Measurements from ENCODE around the gene PLA2G2F.

The PLA2G2F gene

GRCh38 chr1:20194757-20195461 is 55.8 kb downstream of the PLA2G2F start:
- peak; percentile 61 for TF ChIP-seq CTCF (IDR thresholded peaks at IDR 0.05; ENCODE audit: control insufficient read depth, extremely low read depth, insufficient read depth)
- DNase-seq (ENCODE audit: low read depth): no peak
- H3K4me3 ChIP-seq (ENCODE audit: low read depth, low read length): no peak overlapping the region

- DNase-seq (ENCODE audit: low read depth): no peak
- no peak overlapping the region for H3K4me3 ChIP-seq (ENCODE audit: low read depth, low read length)
- TF ChIP-seq CTCF (IDR thresholded peaks at IDR 0.05; ENCODE audit: control insufficient read depth, extremely low read depth, insufficient read depth): no peak
Observed at GRCh38 chr1:20195462-20195780, 56.3 kb downstream of the PLA2G2F start.

GRCh38 chr1:20197329-20197791 is 58.2 kb downstream of the PLA2G2F start:
- DNase-seq (ENCODE audit: low read depth): no peak
- H3K4me3 ChIP-seq (ENCODE audit: low read depth, low read length): no peak overlapping the region
- no peak for TF ChIP-seq CTCF (IDR thresholded peaks at IDR 0.05; ENCODE audit: control insufficient read depth, extremely low read depth, insufficient read depth)

GRCh38 chr1:20198296-20198695 is 59.2 kb downstream of the PLA2G2F start:
- TF ChIP-seq CTCF (IDR thresholded peaks at IDR 0.05; ENCODE audit: control insufficient read depth, extremely low read depth, insufficient read depth): no peak
- no peak overlapping the region for H3K4me3 ChIP-seq (ENCODE audit: low read depth, low read length)
- DNase-seq (ENCODE audit: low read depth): no peak

- H3K4me3 ChIP-seq (ENCODE audit: low read depth, low read length): no peak overlapping the region
- DNase-seq (ENCODE audit: low read depth): no peak
- no peak for TF ChIP-seq CTCF (IDR thresholded peaks at IDR 0.05; ENCODE audit: control insufficient read depth, extremely low read depth, insufficient read depth)
Observed at GRCh38 chr1:20198918-20199317, 59.8 kb downstream of the PLA2G2F start.

- TF ChIP-seq CTCF (IDR thresholded peaks at IDR 0.05; ENCODE audit: control insufficient read depth, extremely low read depth, insufficient read depth): no peak
- H3K4me3 ChIP-seq (ENCODE audit: low read depth, low read length): no peak overlapping the region
- DNase-seq (ENCODE audit: low read depth): no peak
Observed at GRCh38 chr1:20199403-20199802, 60.3 kb downstream of the PLA2G2F start.

GRCh38 chr1:20199840-20200239 is 60.7 kb downstream of the PLA2G2F start:
- no peak overlapping the region for H3K4me3 ChIP-seq (ENCODE audit: low read depth, low read length)
- no peak for TF ChIP-seq CTCF (IDR thresholded peaks at IDR 0.05; ENCODE audit: control insufficient read depth, extremely low read depth, insufficient read depth)
- DNase-seq (ENCODE audit: low read depth): no peak

All from LNCaP clone FGC (cell line).